ENCODE data around the gene CAMSAP2.
A peak's percentile ranks its signal among the peaks of the same experiment; 100 is the strongest.

CAMSAP2 gene, protein sequence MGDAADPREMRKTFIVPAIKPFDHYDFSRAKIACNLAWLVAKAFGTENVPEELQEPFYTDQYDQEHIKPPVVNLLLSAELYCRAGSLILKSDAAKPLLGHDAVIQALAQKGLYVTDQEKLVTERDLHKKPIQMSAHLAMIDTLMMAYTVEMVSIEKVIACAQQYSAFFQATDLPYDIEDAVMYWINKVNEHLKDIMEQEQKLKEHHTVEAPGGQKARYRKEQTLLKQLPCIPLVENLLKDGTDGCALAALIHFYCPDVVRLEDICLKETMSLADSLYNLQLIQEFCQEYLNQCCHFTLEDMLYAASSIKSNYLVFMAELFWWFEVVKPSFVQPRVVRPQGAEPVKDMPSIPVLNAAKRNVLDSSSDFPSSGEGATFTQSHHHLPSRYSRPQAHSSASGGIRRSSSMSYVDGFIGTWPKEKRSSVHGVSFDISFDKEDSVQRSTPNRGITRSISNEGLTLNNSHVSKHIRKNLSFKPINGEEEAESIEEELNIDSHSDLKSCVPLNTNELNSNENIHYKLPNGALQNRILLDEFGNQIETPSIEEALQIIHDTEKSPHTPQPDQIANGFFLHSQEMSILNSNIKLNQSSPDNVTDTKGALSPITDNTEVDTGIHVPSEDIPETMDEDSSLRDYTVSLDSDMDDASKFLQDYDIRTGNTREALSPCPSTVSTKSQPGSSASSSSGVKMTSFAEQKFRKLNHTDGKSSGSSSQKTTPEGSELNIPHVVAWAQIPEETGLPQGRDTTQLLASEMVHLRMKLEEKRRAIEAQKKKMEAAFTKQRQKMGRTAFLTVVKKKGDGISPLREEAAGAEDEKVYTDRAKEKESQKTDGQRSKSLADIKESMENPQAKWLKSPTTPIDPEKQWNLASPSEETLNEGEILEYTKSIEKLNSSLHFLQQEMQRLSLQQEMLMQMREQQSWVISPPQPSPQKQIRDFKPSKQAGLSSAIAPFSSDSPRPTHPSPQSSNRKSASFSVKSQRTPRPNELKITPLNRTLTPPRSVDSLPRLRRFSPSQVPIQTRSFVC (N-terminal part only)

DNA sequence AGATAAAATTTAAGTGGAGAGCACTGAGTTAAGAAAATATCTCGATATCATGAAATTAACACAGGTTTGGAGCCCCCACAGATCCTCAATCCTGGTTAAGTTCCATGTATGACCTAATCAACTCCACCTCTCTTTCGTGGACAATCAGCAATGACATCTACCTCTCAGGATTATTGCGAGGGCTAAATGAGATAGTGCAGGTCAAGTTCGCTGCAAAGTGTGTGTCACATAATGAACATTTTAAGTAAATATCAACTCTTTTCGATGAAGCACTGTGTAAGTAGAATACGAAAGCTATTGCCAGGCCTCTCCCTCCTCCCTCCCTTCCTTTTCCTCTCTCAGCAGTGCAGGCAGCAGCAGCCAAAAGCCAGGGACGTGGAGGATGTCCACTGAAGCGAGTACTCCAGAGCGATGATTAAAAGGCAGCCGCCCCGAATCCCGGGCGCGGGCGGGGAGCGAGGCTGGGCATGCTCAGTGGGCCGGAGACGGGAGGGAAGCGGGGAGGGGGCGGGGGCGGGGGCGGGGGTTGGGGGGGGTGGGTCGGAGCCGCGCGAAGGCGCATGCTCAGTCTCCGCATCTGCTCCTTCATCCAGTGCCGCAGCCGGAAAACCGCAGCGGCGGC is at the start of gene CAMSAP2:
Gene CAMSAP2 (plus strand): TSS at position 567 of the 622 bp plus-strand sequence. CDS start 935 bp downstream, outside the sequence.
- TF ChIP-seq, protein P1, sequence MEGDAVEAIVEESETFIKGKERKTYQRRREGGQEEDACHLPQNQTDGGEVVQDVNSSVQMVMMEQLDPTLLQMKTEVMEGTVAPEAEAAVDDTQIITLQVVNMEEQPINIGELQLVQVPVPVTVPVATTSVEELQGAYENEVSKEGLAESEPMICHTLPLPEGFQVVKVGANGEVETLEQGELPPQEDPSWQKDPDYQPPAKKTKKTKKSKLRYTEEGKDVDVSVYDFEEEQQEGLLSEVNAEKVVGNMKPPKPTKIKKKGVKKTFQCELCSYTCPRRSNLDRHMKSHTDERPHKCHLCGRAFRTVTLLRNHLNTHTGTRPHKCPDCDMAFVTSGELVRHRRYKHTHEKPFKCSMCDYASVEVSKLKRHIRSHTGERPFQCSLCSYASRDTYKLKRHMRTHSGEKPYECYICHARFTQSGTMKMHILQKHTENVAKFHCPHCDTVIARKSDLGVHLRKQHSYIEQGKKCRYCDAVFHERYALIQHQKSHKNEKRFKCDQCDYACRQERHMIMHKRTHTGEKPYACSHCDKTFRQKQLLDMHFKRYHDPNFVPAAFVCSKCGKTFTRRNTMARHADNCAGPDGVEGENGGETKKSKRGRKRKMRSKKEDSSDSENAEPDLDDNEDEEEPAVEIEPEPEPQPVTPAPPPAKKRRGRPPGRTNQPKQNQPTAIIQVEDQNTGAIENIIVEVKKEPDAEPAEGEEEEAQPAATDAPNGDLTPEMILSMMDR (IDR thresholded peaks at IDR 0.05; ENCODE audit: low read depth, low read length), result no peak
- in situ Hi-C loops (cut with HindIII; ENCODE audit: low sequenced_read_pairs), result no loop called here
- DNase-seq (ENCODE audit: low read depth, low spot score), result peak; percentile 91
- H3K4me3 ChIP-seq (ENCODE audit: low read depth, low read length), result peak within 1 kb of the TSS; percentile 91

DNA sequence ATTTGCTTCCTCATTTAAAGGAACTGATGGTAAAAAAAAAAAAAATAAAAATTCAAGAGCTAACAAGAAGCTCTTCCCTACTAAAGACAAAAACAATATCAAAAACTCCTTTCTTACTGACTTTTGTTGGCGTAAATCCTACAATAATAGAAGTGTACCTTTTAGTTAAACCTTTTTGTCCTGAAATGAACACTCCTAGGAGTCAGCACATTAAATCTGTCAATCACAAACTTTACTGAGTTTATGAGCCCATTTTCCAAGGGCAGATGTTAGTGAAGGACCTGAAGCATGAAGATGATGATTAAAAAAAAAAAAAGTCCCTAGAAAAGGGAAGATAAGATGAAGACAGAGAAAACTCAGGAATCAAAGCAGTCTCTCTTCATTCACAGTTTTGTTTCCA is 46.4 kb upstream of the CAMSAP2 start:
- DNase-seq (ENCODE audit: low read depth, low spot score), result no peak
- in situ Hi-C loops (cut with HindIII; ENCODE audit: low sequenced_read_pairs), result no loop called here
- TF ChIP-seq, protein P1 (IDR thresholded peaks at IDR 0.05; ENCODE audit: low read depth, low read length), result no peak
- no peak overlapping the region for H3K4me3 ChIP-seq (ENCODE audit: low read depth, low read length)

DNA sequence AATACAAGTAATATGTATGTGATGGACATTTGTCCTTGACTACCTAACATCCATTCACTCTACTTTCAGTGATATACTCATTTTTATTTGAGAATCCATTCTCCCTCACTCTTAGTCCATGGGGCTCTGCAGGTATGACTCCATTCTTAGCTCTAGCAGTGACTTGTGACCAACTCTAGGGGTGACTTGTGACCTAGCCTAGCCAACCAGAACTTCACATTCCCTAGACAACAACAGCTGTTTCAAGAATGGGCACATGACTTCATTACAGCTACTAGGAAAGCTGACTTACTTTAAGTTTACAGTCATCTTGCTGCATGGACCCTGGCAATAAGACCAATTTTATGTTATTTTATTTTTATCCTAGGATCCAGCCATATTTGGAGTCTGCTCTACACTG is 45.4 kb upstream of the CAMSAP2 start:
- H3K4me3 ChIP-seq (ENCODE audit: low read depth, low read length), result no peak overlapping the region
- DNase-seq (ENCODE audit: low read depth, low spot score), result no peak
- TF ChIP-seq, protein P1 (IDR thresholded peaks at IDR 0.05; ENCODE audit: low read depth, low read length), result no peak
- in situ Hi-C loops (cut with HindIII; ENCODE audit: low sequenced_read_pairs), result no loop called here

DNA sequence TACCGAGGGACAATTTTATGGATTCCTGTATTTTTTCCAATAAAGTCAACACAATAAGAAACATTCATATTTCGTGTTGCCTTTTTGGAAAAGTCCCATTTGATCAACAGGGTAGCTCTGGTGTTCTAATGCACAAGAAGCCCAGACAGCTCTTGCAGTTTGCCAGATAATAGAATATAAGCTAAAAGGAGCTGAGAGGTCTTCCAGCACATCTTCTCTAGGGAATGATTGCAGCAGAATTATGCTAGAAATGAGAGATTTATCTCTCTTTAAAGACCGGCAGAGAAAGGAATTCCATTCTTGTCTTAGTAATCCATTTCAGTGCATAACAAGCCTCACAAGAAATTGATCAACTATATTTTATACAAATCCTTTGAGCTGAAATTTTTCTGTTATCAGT is 44.0 kb upstream of the CAMSAP2 start:
- DNase-seq (ENCODE audit: low read depth, low spot score), result no peak
- in situ Hi-C loops (cut with HindIII; ENCODE audit: low sequenced_read_pairs), result no loop called here
- H3K4me3 ChIP-seq (ENCODE audit: low read depth, low read length), result no peak overlapping the region

DNA sequence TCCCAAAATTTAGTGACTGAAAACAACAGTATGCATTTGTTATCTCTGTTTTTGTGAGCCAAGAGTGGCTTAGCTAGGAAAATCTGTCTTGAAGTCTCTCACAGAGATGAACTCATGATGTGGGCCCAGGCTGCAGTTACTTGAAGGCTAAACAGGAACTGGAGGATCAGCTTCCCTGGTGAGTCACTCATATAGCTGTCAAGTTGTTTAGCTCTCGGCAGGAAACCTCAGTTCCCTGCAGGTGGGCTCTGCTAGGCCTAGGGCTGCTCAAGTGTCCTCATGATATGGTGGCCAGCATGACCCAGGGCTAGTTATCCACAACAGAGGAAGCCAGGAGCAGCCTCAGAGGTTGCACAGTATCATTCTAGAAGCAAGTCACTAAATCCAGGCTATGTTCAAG is 38.8 kb upstream of the CAMSAP2 start:
- TF ChIP-seq, protein P1 (IDR thresholded peaks at IDR 0.05; ENCODE audit: low read depth, low read length), result no peak
- in situ Hi-C loops (cut with HindIII; ENCODE audit: low sequenced_read_pairs), result no loop called here
- no peak overlapping the region for H3K4me3 ChIP-seq (ENCODE audit: low read depth, low read length)
- DNase-seq (ENCODE audit: low read depth, low spot score), result peak; percentile 12

More for the DNA sequence above, 44.0 kb upstream of the CAMSAP2 start:
- TF ChIP-seq, protein P1 (IDR thresholded peaks at IDR 0.05; ENCODE audit: low read depth, low read length), result no peak

DNA sequence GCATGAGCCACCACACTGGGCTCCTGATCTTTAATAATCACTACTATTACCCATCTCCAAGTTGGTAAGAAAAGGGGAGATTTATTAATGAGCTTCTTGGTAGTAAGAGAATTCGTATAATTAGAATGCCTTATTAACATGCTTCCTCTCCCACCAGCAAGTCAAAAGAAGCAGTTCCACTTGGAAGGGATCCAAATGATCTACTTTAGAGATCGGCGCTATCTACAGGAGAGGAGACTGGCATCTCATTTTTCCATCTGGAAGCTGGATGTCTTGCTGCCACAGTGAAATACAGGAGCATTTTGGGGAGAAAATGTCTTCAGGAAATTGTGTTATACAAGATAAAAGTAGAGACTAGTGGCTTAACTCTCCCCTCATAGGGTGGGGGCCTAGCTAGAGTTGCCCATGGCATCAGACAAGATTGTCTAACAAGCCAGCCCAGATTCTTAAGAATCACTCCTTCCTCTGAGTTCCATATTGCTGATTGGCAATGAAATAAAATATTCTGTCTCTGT is 33.6 kb upstream of the CAMSAP2 start:
- no peak for DNase-seq (ENCODE audit: low read depth, low spot score)
- in situ Hi-C loops (cut with HindIII; ENCODE audit: low sequenced_read_pairs), result no loop called here
- TF ChIP-seq, protein P1 (IDR thresholded peaks at IDR 0.05; ENCODE audit: low read depth, low read length), result no peak
- no peak overlapping the region for H3K4me3 ChIP-seq (ENCODE audit: low read depth, low read length)
